GM19351 (cell line): ENCODE data around the gene DENND6A.
"Not testable (repeated sequence)": the region's sequence is repeated elsewhere in the genome, so short reads cannot be mapped to it uniquely, and the experiment has no call there.

Source experiments
- ATAC-seq: cut with Tn5 transposase; IDR thresholded peaks from one replicate; pipeline ENCODE4 v1.9.1; 2021; ENCODE audit warnings: mild to moderate bottlenecking, moderate library complexity; ENCODE audit not compliant: unreplicated experiment

DENND6A gene

GRCh38 chr3:57692396-57693147, at the start of gene DENND6A:
DENND6A (minus strand) TSS chr3:57693077; CDS start chr3:57693018, 59 bp downstream.
- peak; percentile 80 for ATAC-seq

- no peak for ATAC-seq
Observed at GRCh38 chr3:57740027-57740426, 47.1 kb upstream of the DENND6A start.

- no peak for ATAC-seq
Observed at GRCh38 chr3:57738391-57738790, 45.5 kb upstream of the DENND6A start.

- no peak for ATAC-seq
Observed at GRCh38 chr3:57737840-57738239, 45.0 kb upstream of the DENND6A start.

- no peak for ATAC-seq
Observed at GRCh38 chr3:57735405-57735804, 42.5 kb upstream of the DENND6A start.

- no peak for ATAC-seq
Observed at GRCh38 chr3:57733790-57734189, 40.9 kb upstream of the DENND6A start.

GRCh38 chr3:57731311-57731710, 38.4 kb upstream of the DENND6A start:
- ATAC-seq, result no peak

- no peak for ATAC-seq
Observed at GRCh38 chr3:57730682-57731081, 37.8 kb upstream of the DENND6A start.

GRCh38 chr3:57729334-57730045, 36.6 kb upstream of the DENND6A start:
- no peak for ATAC-seq

- ATAC-seq, result no peak
Observed at GRCh38 chr3:57727106-57727505, 34.2 kb upstream of the DENND6A start.

- no peak for ATAC-seq
Observed at GRCh38 chr3:57726397-57726796, 33.5 kb upstream of the DENND6A start.

- no peak for ATAC-seq
Observed at GRCh38 chr3:57718118-57718517, 25.2 kb upstream of the DENND6A start.

- no peak for ATAC-seq
Observed at GRCh38 chr3:57717205-57717868, 24.5 kb upstream of the DENND6A start.

- ATAC-seq, result no peak
Observed at GRCh38 chr3:57715686-57716085, 22.8 kb upstream of the DENND6A start.

- no peak for ATAC-seq
Observed at GRCh38 chr3:57709559-57709958, 16.7 kb upstream of the DENND6A start.

GRCh38 chr3:57709031-57709430, 16.2 kb upstream of the DENND6A start:
- no peak for ATAC-seq

- no peak for ATAC-seq
Observed at GRCh38 chr3:57706462-57706861, 13.6 kb upstream of the DENND6A start.

- not testable (repeated sequence) for ATAC-seq
Observed at GRCh38 chr3:57705351-57705750, 12.5 kb upstream of the DENND6A start.

- ATAC-seq, result no peak
Observed at GRCh38 chr3:57701781-57702180, 8.9 kb upstream of the DENND6A start.

- no peak for ATAC-seq
Observed at GRCh38 chr3:57700737-57701136, 7.9 kb upstream of the DENND6A start.

- no peak for ATAC-seq
Observed at GRCh38 chr3:57699591-57699990, 6.7 kb upstream of the DENND6A start.

GRCh38 chr3:57696801-57697321, 4.0 kb upstream of the DENND6A start:
- ATAC-seq, result no peak
